AG09319 (cell line): ENCODE data around the gene LGR5.

Experiments used
- DNase-seq: peaks from one replicate; pipeline ENCODE4 v3.0.0-alpha.2; 2010; ENCODE audit warnings: low read depth; ENCODE audit errors: extremely low read depth
- TF ChIP-seq, protein P1 (sequence below): IDR thresholded peaks from 2 replicates; pipeline ENCODE4 v1.5.1; 2011; ENCODE audit warnings: low read depth, mild to moderate bottlenecking, inconsistent platforms, low read length, moderate library complexity

Gene LGR5

DNA sequence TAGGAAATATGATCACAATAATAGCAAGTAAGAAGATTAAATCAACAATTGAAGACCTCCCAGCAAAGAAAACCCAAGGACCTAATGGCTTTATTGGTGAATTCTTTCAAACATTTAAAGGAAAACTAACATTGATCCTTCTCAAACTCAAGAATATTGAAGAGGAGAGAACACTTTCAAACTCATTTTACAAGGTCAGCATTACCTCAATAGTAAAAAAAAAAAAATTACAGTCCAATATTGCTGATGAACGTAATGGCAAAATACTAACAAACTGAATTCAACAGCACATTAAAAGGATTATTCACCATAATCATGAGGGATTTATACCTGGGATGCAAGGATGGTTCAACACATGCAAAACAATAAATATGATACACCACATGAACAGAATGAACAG, 33.7 kb upstream of the LGR5 start:
- DNase-seq = no peak
- TF ChIP-seq, protein P1, sequence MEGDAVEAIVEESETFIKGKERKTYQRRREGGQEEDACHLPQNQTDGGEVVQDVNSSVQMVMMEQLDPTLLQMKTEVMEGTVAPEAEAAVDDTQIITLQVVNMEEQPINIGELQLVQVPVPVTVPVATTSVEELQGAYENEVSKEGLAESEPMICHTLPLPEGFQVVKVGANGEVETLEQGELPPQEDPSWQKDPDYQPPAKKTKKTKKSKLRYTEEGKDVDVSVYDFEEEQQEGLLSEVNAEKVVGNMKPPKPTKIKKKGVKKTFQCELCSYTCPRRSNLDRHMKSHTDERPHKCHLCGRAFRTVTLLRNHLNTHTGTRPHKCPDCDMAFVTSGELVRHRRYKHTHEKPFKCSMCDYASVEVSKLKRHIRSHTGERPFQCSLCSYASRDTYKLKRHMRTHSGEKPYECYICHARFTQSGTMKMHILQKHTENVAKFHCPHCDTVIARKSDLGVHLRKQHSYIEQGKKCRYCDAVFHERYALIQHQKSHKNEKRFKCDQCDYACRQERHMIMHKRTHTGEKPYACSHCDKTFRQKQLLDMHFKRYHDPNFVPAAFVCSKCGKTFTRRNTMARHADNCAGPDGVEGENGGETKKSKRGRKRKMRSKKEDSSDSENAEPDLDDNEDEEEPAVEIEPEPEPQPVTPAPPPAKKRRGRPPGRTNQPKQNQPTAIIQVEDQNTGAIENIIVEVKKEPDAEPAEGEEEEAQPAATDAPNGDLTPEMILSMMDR = no peak

DNA sequence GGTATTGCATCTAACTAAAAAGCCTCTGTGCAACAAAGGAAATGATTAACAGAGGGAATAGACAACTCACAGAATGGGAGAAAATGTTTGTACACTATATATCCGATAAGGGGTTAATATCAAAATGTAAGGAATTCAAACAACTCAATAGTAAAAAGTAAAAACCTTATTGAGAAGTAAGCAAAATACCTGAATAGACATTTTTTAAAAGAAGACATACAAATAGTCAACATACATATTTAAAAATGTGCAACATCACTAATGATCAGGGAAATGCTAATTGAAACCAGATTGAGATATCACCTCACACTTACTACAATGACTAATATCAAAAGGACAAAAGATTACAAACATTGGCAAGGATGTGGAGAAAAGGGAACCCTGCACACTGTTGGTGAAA, 31.9 kb upstream of the LGR5 start:
- TF ChIP-seq, protein P1 = no peak
- DNase-seq = no peak

DNA sequence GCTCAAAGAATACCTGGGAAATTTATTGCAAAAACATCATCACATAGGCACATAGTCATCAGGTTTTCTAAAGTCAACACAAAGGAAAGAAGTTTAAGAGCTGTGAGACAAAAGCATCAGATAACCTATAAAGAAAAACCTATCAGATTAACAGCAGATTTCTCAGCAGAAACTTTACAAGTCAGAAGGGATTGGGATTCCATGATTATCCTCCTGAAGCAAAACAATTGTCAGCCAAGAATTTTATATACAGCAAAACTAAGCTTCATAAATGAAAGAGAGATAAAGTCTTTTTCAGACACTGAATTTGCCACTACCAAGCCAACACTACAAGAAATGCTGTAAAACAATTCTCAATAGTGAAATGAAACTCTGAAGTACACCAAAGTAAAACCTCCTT, 28.8 kb upstream of the LGR5 start:
- no peak for DNase-seq
- TF ChIP-seq, protein P1 = no peak

DNA sequence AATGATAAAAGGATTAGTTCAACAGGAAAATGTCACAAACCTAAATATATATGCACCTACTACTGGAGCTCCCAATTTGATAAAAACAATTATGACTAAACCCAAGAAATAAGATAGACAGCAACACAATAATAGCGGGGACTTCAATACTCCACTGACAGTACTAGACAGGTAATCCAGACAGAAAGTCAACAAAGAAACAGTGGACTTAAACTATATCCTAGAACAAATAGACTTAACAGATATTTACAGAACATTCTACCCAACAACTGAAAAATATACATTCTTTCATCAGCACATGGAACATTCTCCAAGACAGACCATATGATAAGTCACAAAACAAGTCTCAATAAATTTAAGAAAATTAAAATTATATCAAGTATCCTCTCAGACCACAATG, 28.0 kb upstream of the LGR5 start:
- DNase-seq = no peak
- TF ChIP-seq, protein P1 = no peak

DNA sequence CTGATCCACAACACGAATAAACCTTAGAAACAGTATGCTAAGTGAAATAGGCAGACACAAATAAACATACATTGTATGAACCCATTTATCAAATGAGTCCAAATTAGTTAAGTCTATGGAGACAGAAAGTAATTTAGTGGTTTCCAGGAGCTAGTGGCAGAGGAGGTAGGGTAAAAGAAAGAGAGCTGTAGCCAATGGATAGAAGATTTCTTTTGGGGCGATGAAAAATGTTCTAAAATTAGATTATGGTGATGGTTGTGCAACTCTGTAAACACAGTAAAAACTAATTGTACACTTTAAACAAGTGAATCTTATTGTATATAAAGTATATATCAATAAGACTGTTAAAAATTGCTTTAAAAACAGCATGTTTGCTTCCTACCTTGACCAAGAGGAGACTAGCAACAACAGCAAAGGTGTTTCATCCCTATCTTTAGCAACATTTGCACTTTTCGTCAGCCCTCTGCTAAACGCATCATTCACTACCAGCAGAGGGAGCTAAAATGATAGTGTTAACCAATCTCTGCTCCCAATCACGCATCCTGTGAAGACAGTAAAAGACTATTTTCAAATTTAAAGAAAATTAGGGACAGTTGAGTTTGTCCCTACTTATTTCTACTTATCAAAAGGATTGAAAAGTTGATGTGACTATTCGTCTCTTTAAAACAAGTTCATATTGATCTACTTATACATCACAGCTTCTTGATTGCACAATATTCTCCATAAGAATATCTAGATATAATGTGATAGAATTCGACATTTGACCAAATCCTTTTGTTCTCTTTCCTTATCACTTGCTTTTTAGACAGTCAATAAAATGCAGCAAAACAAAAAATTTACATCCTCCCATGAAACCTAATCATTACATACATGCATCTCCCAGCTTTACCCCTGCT, 24.0 kb upstream of the LGR5 start:
- peak; percentile 11 for DNase-seq
- TF ChIP-seq, protein P1 = peak; percentile 84

DNA sequence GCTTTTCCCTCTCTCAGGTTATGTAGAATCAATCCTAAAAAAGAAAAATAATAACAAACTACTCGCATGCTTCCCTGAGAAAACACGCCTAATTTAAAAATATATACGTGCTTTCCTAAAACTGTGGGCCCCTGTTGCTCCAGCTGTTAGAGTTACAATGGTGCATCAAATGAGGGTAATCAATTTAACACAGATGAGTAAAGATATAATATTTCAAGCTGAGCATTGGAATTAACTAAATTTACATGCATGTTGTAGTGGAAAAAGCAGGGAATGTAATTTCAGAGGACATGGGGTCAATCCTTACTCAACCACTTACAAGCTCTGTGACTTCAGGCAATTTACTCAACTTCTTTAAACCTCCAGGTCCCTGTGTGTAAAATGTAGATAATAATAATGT, 22.4 kb upstream of the LGR5 start:
- TF ChIP-seq, protein P1 = no peak
- no peak for DNase-seq

DNA sequence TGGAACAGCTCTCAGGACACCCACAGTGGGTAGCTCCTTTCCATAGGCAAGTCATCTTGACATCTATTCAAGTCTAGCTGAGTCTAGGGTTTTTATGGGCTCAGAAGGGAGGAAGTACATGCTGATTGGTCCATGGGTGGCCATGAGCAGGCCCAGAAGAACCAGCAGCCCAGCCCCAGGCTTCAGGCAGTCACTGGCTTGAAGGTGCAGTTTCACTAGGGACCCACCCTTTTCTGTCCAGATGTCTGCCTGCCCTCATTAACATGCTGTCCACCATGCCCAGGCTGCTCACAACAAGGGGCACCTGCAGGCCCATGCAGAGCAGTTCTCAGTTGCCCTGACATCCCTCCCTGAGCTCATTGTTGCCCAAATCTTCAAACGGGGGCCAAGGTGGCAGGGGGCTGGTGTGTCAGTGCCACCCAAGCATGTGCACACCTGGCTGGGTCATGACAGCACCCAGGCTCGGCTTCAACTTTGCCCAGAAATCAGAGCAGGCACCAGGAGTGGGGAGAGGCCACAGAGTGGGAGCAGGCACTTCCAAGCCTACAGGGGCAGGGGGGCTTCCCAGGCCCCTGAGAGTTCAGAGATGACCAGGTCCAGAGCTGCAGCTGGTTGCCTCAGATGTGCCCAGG, 18.7 kb upstream of the LGR5 start:
- TF ChIP-seq, protein P1 = no peak
- DNase-seq = no peak
